GM12878 (cell line): ENCODE data around the gene AJUBA. TPM values are rescaled to one million over a fixed set of nuclear protein-coding genes. Genes with fewer than 3 reads are reported as not detected.

Experiments
- ATAC-seq: fragments of 200-7000 bp; cut with Tn5 transposase; 3 replicates; pipeline ENCODE4 v1.9.1; 2020; ENCODE audit warnings: mild to moderate bottlenecking, moderate library complexity
- BruUV-seq: library from RNA; stranded (reverse); fragments of 400-500 nt; replicated peaks from 2 replicates; lab custom pipeline; 2021; lab: Mats Ljungman, UMichigan
- CTCF ChIA-PET: fragments of 300-600 bp; sonication (Branson Sonifier 250); formaldehyde crosslinking; extraction: SDS; loops from one replicate; lab custom pipeline; 2021; ENCODE audit warnings: inconsistent platforms; lab: Yijun Ruan, JAX
- POLR2A ChIA-PET: fragments of 350-600 bp; formaldehyde crosslinking; extraction: SDS; loops from one replicate; lab custom pipeline; 2021; ENCODE audit warnings: inconsistent platforms; lab: Charles Lee
- RAD21 ChIA-PET: fragments of 300-600 bp; sonication (Branson Sonifier 250); formaldehyde crosslinking; loops from one replicate; lab custom pipeline; 2023; ENCODE audit warnings: antibody characterized with exemption; ENCODE audit not compliant: unreplicated experiment; lab: Charles Lee
- SMC1A ChIA-PET: fragments of 300-600 bp; sonication (Branson Sonifier 250); formaldehyde crosslinking; loops from one replicate; lab custom pipeline; 2023; ENCODE audit not compliant: unreplicated experiment, uncharacterized antibody; lab: Charles Lee
- DNase-seq: peaks from one replicate; pipeline ENCODE4 v3.0.0-alpha.2; 2011; ENCODE audit warnings: low read depth, low spot score
- FAIRE-seq: peaks from 3 replicates; lab custom pipeline; 2011; peaks lifted over from hg19 to GRCh38; lab: Jason Lieb, UNC
- H2AFZ ChIP-seq: 2 replicates; pipeline ENCODE4 v1.6.0; 2011; ENCODE audit warnings: low read depth, low read length, control low read depth; ENCODE audit not compliant: control insufficient read depth
- H3K27ac ChIP-seq: 2 replicates; pipeline ENCODE4 v1.5.1; 2011; ENCODE audit warnings: control low read depth; ENCODE audit not compliant: control insufficient read depth, insufficient read depth
- H3K27me3 ChIP-seq, 2 experiments: replicated peaks in 1 of 2; 2 replicates each; pipeline versions ENCODE4 v1.6.0 to v1.6.1; 2011; ENCODE audit warnings: low read length in 1 of 2; ENCODE audit not compliant: control insufficient read depth in 2 of 2, insufficient read depth in 2 of 2
- H3K36me3 ChIP-seq, 2 experiments: 2 replicates each; pipeline ENCODE4 v1.5.1; 2011; ENCODE audit warnings: low read length in 1 of 2; ENCODE audit not compliant: control insufficient read depth in 2 of 2, insufficient read depth in 2 of 2
- H3K4me1 ChIP-seq: 2 replicates; pipeline ENCODE4 v1.6.1; 2011; ENCODE audit warnings: mild to moderate bottlenecking, low read length, moderate library complexity, mixed read lengths; ENCODE audit not compliant: control insufficient read depth, insufficient read depth
- H3K4me2 ChIP-seq: 2 replicates; pipeline ENCODE4 v1.6.0; 2011; ENCODE audit warnings: control low read depth; ENCODE audit not compliant: control insufficient read depth, insufficient read depth
- H3K4me3 ChIP-seq: fragments of 200-600 bp; sonication (generic); 2 replicates; pipeline ENCODE4 v1.5.1; 2016
- H3K79me2 ChIP-seq: 2 replicates; pipeline ENCODE4 v1.6.0; 2011; ENCODE audit warnings: low read length; ENCODE audit not compliant: control insufficient read depth, insufficient read depth
- H3K9ac ChIP-seq: 2 replicates; pipeline ENCODE4 v1.8.0; 2011; ENCODE audit warnings: low read length, control low read depth, mixed read lengths; ENCODE audit not compliant: control insufficient read depth, insufficient read depth
- H3K9me3 ChIP-seq: replicated peaks from 3 replicates; pipeline ENCODE4 v1.5.1; 2011; ENCODE audit warnings: mild to moderate bottlenecking, low read length; ENCODE audit not compliant: control insufficient read depth, insufficient read depth
- H4K20me1 ChIP-seq: 2 replicates; pipeline ENCODE4 v1.6.0; 2011; ENCODE audit not compliant: control insufficient read depth, insufficient read depth
- CHD2 ChIP-seq: IDR thresholded peaks from 2 replicates; pipeline ENCODE4 v1.6.1; 2011; ENCODE audit warnings: low read depth, low read length, improper control_type of control experiment, borderline replicate concordance
- HDGF ChIP-seq: fragments of 450-650 bp; IDR thresholded peaks from 2 replicates; pipeline ENCODE4 v1.6.1; 2016; ENCODE audit warnings: antibody characterized with exemption
- NR2C1 ChIP-seq: fragments of 450-650 bp; IDR thresholded peaks from 2 replicates; pipeline ENCODE4 v1.6.1; 2017; ENCODE audit warnings: antibody characterized with exemption, mild to moderate bottlenecking, moderate library complexity
- RUNX3 ChIP-seq: IDR thresholded peaks from 2 replicates; pipeline ENCODE4 v1.6.1; 2012; ENCODE audit warnings: low read length, inconsistent platforms
- SMAD1 ChIP-seq: fragments of 450-650 bp; IDR thresholded peaks from 2 replicates; pipeline ENCODE4 v1.6.1; 2018; ENCODE audit warnings: mild to moderate bottlenecking, low read depth; ENCODE audit not compliant: partially characterized antibody
- SREBF2 ChIP-seq: IDR thresholded peaks from 2 replicates; pipeline ENCODE4 v1.6.1; 2012; ENCODE audit warnings: mild to moderate bottlenecking, low read length
- TARDBP ChIP-seq: IDR thresholded peaks from 2 replicates; pipeline ENCODE4 v1.6.1; 2016; ENCODE audit warnings: borderline replicate concordance
- TBL1XR1 ChIP-seq: IDR thresholded peaks from 2 replicates; pipeline ENCODE4 v1.6.1; 2012; ENCODE audit warnings: low read depth, low read length, improper control_type of control experiment
- TCF7 ChIP-seq: IDR thresholded peaks from 2 replicates; pipeline ENCODE4 v1.6.1; 2014; ENCODE audit warnings: antibody characterized with exemption, borderline replicate concordance
- ZBED1 ChIP-seq: IDR thresholded peaks from 2 replicates; pipeline ENCODE4 v1.6.1; 2016; ENCODE audit warnings: borderline replicate concordance
- ZNF24 ChIP-seq: fragments of 450-650 bp; IDR thresholded peaks from 2 replicates; pipeline ENCODE4 v1.6.1; 2017; ENCODE audit warnings: antibody characterized with exemption, mild to moderate bottlenecking
- ZNF274 ChIP-seq: IDR thresholded peaks from one replicate; pipeline ENCODE4 v1.8.0; 2011; ENCODE audit not compliant: insufficient read length, insufficient read depth
- WGBS: methylation state at CpG from one replicate; pipeline ENCODE4 v1.1.6; 2016; ENCODE audit warnings: low lambda C conversion rate; ENCODE audit not compliant: insufficient replicate concordance, insufficient coverage; ENCODE audit errors: missing lambda C conversion rate; 5-methylcytosine and 5-hydroxymethylcytosine counted together
- in situ Hi-C: fragments of 300-500 bp; cut with MboI; formaldehyde crosslinking; loops from 9 replicates; pipeline ENCODE4 v1.14.3; 2018; ENCODE audit warnings: mixed read lengths
- intact Hi-C: fragments of 100-400 bp; cut with micrococcal nuclease; formaldehyde crosslinking; loops from one replicate; pipeline ENCODE4 v1.14.2; 2022; ENCODE audit not compliant: unreplicated experiment
- polyA plus RNA-seq, 11 experiments: library from polyadenylated mRNA; depleted of rRNA in 4 of 11; unstranded in 6 of 11; stranded (reverse) in 5 of 11; fragments of >200 nt; fragmentation: Nextera tagmentation in 4 of 11; fragmentation: Illumina TruSeq in 1 of 11; extraction: Ambion mirVana in 4 of 11; extraction: Trizol in 1 of 11; gene quantifications; 1 replicate in 1 of 11; 2 replicates in 10 of 11; pipeline versions ENCODE4 v1.2.1 to v1.2.3, GENCODE V29; 2011 to 2016; ENCODE audit warnings: inconsistent platforms in 2 of 11, missing spikeins in 2 of 11, low read depth in 1 of 11
- total RNA-seq, 4 experiments: library from RNA; depleted of rRNA in 3 of 4; stranded (reverse); fragments of >200 nt in 3 of 4; fragmentation: Illumina TruSeq in 1 of 4; extraction: Trizol in 1 of 4; gene quantifications; 2 replicates each; pipeline versions ENCODE4 v1.2.1 to v1.2.3, GENCODE V29; 2013 to 2021
- TF ChIP-seq, protein P1 (sequence below): fragments of 450-650 bp; IDR thresholded peaks from 2 replicates; pipeline ENCODE4 v1.6.1; 2017; ENCODE audit warnings: mild to moderate bottlenecking, low read depth, inconsistent platforms; ENCODE audit not compliant: poor library complexity, severe bottlenecking
- TF ChIP-seq, protein P2 (sequence below): IDR thresholded peaks from 2 replicates; pipeline ENCODE4 v1.6.1; 2012; ENCODE audit warnings: low read depth, low read length, improper control_type of control experiment
- TF ChIP-seq, protein P3 (sequence below): IDR thresholded peaks from 2 replicates; pipeline ENCODE4 v1.6.1; 2012; ENCODE audit warnings: mild to moderate bottlenecking, low read depth, low read length
- TF ChIP-seq, protein P4 (sequence below): fragments of 450-650 bp; IDR thresholded peaks from 2 replicates; pipeline ENCODE4 v1.6.1; 2017; ENCODE audit warnings: antibody characterized with exemption, mild to moderate bottlenecking, moderate library complexity

Gene AJUBA
- total and polyA plus RNA-seq, 10 of the 15 experiments (the other 5 are each of a cell fraction or from before 2014, with no cell fraction given): 0.03 to 18.1 (median 0.36) TPM; not detected in 1

DNA sequence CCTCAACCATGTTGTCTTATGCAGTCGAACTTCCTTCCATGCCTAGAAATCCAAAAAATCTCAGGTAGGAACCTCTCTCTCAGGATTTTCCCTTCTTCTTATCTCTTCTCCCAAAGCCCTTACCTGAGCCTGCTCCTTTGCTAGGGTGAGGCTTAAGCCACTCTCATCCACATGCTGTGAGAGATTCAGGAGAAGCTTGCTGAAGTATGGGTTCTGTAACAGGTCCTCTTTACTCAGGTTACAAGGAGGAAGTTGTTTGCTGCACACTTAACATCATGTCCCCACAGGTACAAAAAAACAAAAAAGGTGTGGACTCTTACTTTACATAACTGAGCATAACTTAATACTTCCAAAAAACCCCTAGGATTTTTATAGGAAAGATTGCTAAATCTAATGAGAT is 29.9 kb downstream of the AJUBA start:
- Histone ChIP-seq H3K27ac (no peak overlapping the region), H3K9ac (no peak overlapping the region), H3K79me2 (peaks cover 8% of the 10 kb centered on the region), H3K4me1 (no peaks in the 10 kb centered on the region), H3K4me2 (no peak overlapping the region), H4K20me1 (no peaks in the 10 kb centered on the region), H3K9me3 (no peaks in the 10 kb centered on the region), H3K27me3 (no peaks in the 10 kb centered on the region), H2AFZ (no peak overlapping the region), H3K4me3 (no peak overlapping the region), H3K36me3 (peaks cover 0 to 9% of the 10 kb centered on the region in 2 experiments; a peak in 3 of 4 replicates)
- no peak for DNase-seq
- ChIA-PET POLR2A (interaction anchor here (0.6 kb wide), 1 partner anchor 128 kb away, joined by 3 read pairs; no protein-coding TSS in a partner anchor), CTCF (interaction anchor here (1.2 to 5.6 kb wide), 4 partner anchors 22 to 657 kb away, joined by 3 to 56 read pairs (median 8); partner anchors contain the start of gene PRMT5), SMC1A (no interaction called here), RAD21 (interaction anchor here (1.1 kb wide), 1 partner anchor 31 kb away, joined by 3 read pairs; no protein-coding TSS in a partner anchor)
- in situ Hi-C loops (no loop called here), intact Hi-C loops (no loop called here)
- TF ChIP-seq CHD2: no peak
- TF ChIP-seq TBL1XR1: no peak
- no peak for TF ChIP-seq ZNF274
- no peak for TF ChIP-seq TARDBP
- TF ChIP-seq SREBF2: no peak
- TF ChIP-seq ZBED1: no peak
- TF ChIP-seq, protein P1, sequence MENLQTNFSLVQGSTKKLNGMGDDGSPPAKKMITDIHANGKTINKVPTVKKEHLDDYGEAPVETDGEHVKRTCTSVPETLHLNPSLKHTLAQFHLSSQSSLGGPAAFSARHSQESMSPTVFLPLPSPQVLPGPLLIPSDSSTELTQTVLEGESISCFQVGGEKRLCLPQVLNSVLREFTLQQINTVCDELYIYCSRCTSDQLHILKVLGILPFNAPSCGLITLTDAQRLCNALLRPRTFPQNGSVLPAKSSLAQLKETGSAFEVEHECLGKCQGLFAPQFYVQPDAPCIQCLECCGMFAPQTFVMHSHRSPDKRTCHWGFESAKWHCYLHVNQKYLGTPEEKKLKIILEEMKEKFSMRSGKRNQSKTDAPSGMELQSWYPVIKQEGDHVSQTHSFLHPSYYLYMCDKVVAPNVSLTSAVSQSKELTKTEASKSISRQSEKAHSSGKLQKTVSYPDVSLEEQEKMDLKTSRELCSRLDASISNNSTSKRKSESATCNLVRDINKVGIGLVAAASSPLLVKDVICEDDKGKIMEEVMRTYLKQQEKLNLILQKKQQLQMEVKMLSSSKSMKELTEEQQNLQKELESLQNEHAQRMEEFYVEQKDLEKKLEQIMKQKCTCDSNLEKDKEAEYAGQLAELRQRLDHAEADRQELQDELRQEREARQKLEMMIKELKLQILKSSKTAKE: no peak
- no peak for TF ChIP-seq RUNX3
- TF ChIP-seq HDGF: no peak
- TF ChIP-seq, protein P2, sequence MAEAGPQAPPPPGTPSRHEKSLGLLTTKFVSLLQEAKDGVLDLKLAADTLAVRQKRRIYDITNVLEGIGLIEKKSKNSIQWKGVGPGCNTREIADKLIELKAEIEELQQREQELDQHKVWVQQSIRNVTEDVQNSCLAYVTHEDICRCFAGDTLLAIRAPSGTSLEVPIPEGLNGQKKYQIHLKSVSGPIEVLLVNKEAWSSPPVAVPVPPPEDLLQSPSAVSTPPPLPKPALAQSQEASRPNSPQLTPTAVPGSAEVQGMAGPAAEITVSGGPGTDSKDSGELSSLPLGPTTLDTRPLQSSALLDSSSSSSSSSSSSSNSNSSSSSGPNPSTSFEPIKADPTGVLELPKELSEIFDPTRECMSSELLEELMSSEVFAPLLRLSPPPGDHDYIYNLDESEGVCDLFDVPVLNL: no peak
- TF ChIP-seq, protein P3, sequence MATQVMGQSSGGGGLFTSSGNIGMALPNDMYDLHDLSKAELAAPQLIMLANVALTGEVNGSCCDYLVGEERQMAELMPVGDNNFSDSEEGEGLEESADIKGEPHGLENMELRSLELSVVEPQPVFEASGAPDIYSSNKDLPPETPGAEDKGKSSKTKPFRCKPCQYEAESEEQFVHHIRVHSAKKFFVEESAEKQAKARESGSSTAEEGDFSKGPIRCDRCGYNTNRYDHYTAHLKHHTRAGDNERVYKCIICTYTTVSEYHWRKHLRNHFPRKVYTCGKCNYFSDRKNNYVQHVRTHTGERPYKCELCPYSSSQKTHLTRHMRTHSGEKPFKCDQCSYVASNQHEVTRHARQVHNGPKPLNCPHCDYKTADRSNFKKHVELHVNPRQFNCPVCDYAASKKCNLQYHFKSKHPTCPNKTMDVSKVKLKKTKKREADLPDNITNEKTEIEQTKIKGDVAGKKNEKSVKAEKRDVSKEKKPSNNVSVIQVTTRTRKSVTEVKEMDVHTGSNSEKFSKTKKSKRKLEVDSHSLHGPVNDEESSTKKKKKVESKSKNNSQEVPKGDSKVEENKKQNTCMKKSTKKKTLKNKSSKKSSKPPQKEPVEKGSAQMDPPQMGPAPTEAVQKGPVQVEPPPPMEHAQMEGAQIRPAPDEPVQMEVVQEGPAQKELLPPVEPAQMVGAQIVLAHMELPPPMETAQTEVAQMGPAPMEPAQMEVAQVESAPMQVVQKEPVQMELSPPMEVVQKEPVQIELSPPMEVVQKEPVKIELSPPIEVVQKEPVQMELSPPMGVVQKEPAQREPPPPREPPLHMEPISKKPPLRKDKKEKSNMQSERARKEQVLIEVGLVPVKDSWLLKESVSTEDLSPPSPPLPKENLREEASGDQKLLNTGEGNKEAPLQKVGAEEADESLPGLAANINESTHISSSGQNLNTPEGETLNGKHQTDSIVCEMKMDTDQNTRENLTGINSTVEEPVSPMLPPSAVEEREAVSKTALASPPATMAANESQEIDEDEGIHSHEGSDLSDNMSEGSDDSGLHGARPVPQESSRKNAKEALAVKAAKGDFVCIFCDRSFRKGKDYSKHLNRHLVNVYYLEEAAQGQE: no peak
- TF ChIP-seq ZNF24: no peak
- no peak for TF ChIP-seq SMAD1
- TF ChIP-seq NR2C1: no peak
- TF ChIP-seq, protein P4, sequence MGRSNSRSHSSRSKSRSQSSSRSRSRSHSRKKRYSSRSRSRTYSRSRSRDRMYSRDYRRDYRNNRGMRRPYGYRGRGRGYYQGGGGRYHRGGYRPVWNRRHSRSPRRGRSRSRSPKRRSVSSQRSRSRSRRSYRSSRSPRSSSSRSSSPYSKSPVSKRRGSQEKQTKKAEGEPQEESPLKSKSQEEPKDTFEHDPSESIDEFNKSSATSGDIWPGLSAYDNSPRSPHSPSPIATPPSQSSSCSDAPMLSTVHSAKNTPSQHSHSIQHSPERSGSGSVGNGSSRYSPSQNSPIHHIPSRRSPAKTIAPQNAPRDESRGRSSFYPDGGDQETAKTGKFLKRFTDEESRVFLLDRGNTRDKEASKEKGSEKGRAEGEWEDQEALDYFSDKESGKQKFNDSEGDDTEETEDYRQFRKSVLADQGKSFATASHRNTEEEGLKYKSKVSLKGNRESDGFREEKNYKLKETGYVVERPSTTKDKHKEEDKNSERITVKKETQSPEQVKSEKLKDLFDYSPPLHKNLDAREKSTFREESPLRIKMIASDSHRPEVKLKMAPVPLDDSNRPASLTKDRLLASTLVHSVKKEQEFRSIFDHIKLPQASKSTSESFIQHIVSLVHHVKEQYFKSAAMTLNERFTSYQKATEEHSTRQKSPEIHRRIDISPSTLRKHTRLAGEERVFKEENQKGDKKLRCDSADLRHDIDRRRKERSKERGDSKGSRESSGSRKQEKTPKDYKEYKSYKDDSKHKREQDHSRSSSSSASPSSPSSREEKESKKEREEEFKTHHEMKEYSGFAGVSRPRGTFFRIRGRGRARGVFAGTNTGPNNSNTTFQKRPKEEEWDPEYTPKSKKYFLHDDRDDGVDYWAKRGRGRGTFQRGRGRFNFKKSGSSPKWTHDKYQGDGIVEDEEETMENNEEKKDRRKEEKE: no peak
- no peak for TF ChIP-seq TCF7
- no peak for FAIRE-seq
- BruUV-seq: no TSS peak
- WGBS: 45% methylated on average over 1 of the region's 1 CpG
- no peak for ATAC-seq
